Astrocyte (in vitro differentiated cells and primary cell): Measurements from ENCODE around the gene ANAPC15. TPM values are rescaled to one million over a fixed set of nuclear protein-coding genes. Genes with fewer than 3 reads are reported as not detected.

Source experiments
- DNase-seq: peaks from one replicate; pipeline ENCODE4 v3.0.0-alpha.2; 2010; ENCODE audit warnings: low read depth
- FAIRE-seq: peaks from 2 replicates; lab custom pipeline; 2011; peaks lifted over from hg19 to GRCh38; lab: Jason Lieb, UNC
- H2AFZ ChIP-seq: 2 replicates; pipeline ENCODE4 v1.6.0; 2012; ENCODE audit warnings: low read depth, low read length, inconsistent platforms
- H3K27ac ChIP-seq: 2 replicates; pipeline ENCODE4 v1.5.1; 2011; ENCODE audit warnings: low read depth, low read length, inconsistent platforms
- H3K27me3 ChIP-seq: 2 replicates; pipeline ENCODE4 v1.6.0; 2011; ENCODE audit warnings: low read length, inconsistent platforms; ENCODE audit not compliant: insufficient read depth
- H3K36me3 ChIP-seq: 2 replicates; pipeline ENCODE4 v1.5.1; 2011; ENCODE audit warnings: low read length, inconsistent platforms; ENCODE audit not compliant: insufficient read depth
- H3K4me1 ChIP-seq: 2 replicates; pipeline ENCODE4 v1.5.1; 2011; ENCODE audit warnings: low read length, inconsistent platforms; ENCODE audit not compliant: insufficient read depth
- H3K4me2 ChIP-seq: 2 replicates; pipeline ENCODE4 v1.6.0; 2012; ENCODE audit warnings: low read length, inconsistent platforms
- H3K4me3 ChIP-seq: 2 replicates; pipeline ENCODE4 v1.5.1; 2011; ENCODE audit warnings: low read depth, mild to moderate bottlenecking, low read length, inconsistent platforms; ENCODE audit not compliant: insufficient read depth
- H3K79me2 ChIP-seq: 2 replicates; pipeline ENCODE4 v1.6.0; 2012; ENCODE audit warnings: mild to moderate bottlenecking, low read length, inconsistent platforms; ENCODE audit not compliant: insufficient read depth
- H3K9ac ChIP-seq: 2 replicates; pipeline ENCODE4 v1.6.0; 2012; ENCODE audit warnings: mild to moderate bottlenecking, low read length, inconsistent platforms
- H3K9me3 ChIP-seq: 2 replicates; pipeline ENCODE4 v1.5.1; 2012; ENCODE audit warnings: low read depth, mild to moderate bottlenecking, low read length, inconsistent platforms; ENCODE audit not compliant: insufficient read depth
- H4K20me1 ChIP-seq: 2 replicates; pipeline ENCODE4 v1.6.0; 2012; ENCODE audit warnings: low read length, inconsistent platforms; ENCODE audit not compliant: insufficient read depth
- H3K27ac Mint-ChIP-seq: one replicate; pipeline ENCODE4 v1.8.0; 2021; ENCODE audit warnings: mild to moderate bottlenecking, mixed read lengths; ENCODE audit not compliant: unreplicated experiment
- H3K27me3 Mint-ChIP-seq: one replicate; pipeline ENCODE4 v1.8.0; 2021; ENCODE audit warnings: low read depth, mixed read lengths; ENCODE audit not compliant: unreplicated experiment
- H3K36me3 Mint-ChIP-seq: one replicate; pipeline ENCODE4 v1.8.0; 2021; ENCODE audit warnings: low read depth, mixed read lengths; ENCODE audit not compliant: unreplicated experiment
- H3K4me1 Mint-ChIP-seq: one replicate; pipeline ENCODE4 v1.8.0; 2021; ENCODE audit warnings: low read depth, mixed read lengths; ENCODE audit not compliant: unreplicated experiment
- H3K4me3 Mint-ChIP-seq: one replicate; pipeline ENCODE4 v1.8.0; 2021; ENCODE audit warnings: mild to moderate bottlenecking, moderate library complexity, mixed read lengths; ENCODE audit not compliant: unreplicated experiment
- H3K9me3 Mint-ChIP-seq: one replicate; pipeline ENCODE4 v1.8.0; 2021; ENCODE audit warnings: mild to moderate bottlenecking, mixed read lengths; ENCODE audit not compliant: unreplicated experiment
- CTCF ChIP-seq: IDR thresholded peaks from 2 replicates; pipeline ENCODE4 v1.5.1; 2011; ENCODE audit warnings: low read depth, mild to moderate bottlenecking, inconsistent platforms, low read length, moderate library complexity; ENCODE audit not compliant: insufficient read depth
- EZH2 ChIP-seq: IDR thresholded peaks from 2 replicates; pipeline ENCODE4 v1.6.1; 2012; ENCODE audit warnings: mild to moderate bottlenecking, low read length, inconsistent platforms; ENCODE audit not compliant: insufficient read depth
- total RNA-seq: library from RNA; stranded (reverse); gene quantifications from 2 replicates; pipeline ENCODE4 v1.2.1, GENCODE V29; 2021

The ANAPC15 gene
- total RNA-seq, 1 donor from 2014 or later, result 39.0 TPM

- H3K4me1 Mint-ChIP-seq, result peaks cover 9% of the 10 kb centered on the region
- peak; percentile 56 for TF ChIP-seq CTCF
- no peak for TF ChIP-seq EZH2
- H3K27ac ChIP-seq, result no peak overlapping the region
- H3K27ac Mint-ChIP-seq, result no peak overlapping the region
- no peaks in the 10 kb centered on the region for H3K9me3 Mint-ChIP-seq
- H4K20me1 ChIP-seq, result no peaks in the 10 kb centered on the region
- H3K27me3 ChIP-seq, result no peaks in the 10 kb centered on the region
- FAIRE-seq (no peak), DNase-seq (peak; percentile 23)
- no peaks in the 10 kb centered on the region for H3K27me3 Mint-ChIP-seq
- H3K4me2 ChIP-seq, result no peak overlapping the region
- peaks cover 19% of the 10 kb centered on the region for H3K36me3 Mint-ChIP-seq
- no peak overlapping the region for H3K4me3 Mint-ChIP-seq
- H3K9ac ChIP-seq, result no peak overlapping the region
- H3K36me3 ChIP-seq, result peaks cover 24% of the 10 kb centered on the region
- H3K4me1 ChIP-seq, result no peaks in the 10 kb centered on the region
- no peaks in the 10 kb centered on the region for H3K79me2 ChIP-seq
- no peaks in the 10 kb centered on the region for H3K9me3 ChIP-seq
- no peak overlapping the region for H2AFZ ChIP-seq
- H3K4me3 ChIP-seq, result no peak overlapping the region
These were observed 21.2 kb downstream of the ANAPC15 start for GRCh38 chr11:72091292-72091691.

- no peak overlapping the region for H3K27ac Mint-ChIP-seq
- H3K9me3 ChIP-seq, result no peaks in the 10 kb centered on the region
- H3K27ac ChIP-seq, result no peak overlapping the region
- peaks cover 14% of the 10 kb centered on the region for H3K36me3 Mint-ChIP-seq
- no peaks in the 10 kb centered on the region for H3K4me1 ChIP-seq
- TF ChIP-seq CTCF, result no peak
- TF ChIP-seq EZH2, result no peak
- no peaks in the 10 kb centered on the region for H3K27me3 ChIP-seq
- no peak overlapping the region for H2AFZ ChIP-seq
- H3K9ac ChIP-seq, result no peak overlapping the region
- no peak for DNase-seq
- no peak for FAIRE-seq
- peaks cover 9% of the 10 kb centered on the region for H3K4me1 Mint-ChIP-seq
- no peak overlapping the region for H3K4me2 ChIP-seq
- no peak overlapping the region for H3K4me3 Mint-ChIP-seq
- H3K79me2 ChIP-seq, result no peaks in the 10 kb centered on the region
- no peak overlapping the region for H3K4me3 ChIP-seq
- no peaks in the 10 kb centered on the region for H3K27me3 Mint-ChIP-seq
- H4K20me1 ChIP-seq, result no peaks in the 10 kb centered on the region
- H3K36me3 ChIP-seq, result peaks cover 14% of the 10 kb centered on the region
- no peaks in the 10 kb centered on the region for H3K9me3 Mint-ChIP-seq
These were observed 24.3 kb downstream of the ANAPC15 start for GRCh38 chr11:72088076-72088808.
